H1 (cell line): ENCODE measurements around the gene DMWD. TPM values are rescaled to one million over a fixed set of nuclear protein-coding genes. Genes with fewer than 3 reads are reported as not detected.

Source experiments
- CTCF ChIA-PET: fragments of 300-600 bp; sonication (Branson Sonifier 250); formaldehyde crosslinking; loops from one replicate; lab custom pipeline; 2021; ENCODE audit not compliant: partially characterized antibody; lab: Charles Lee
- POLR2A ChIA-PET: fragments of 300-600 bp; sonication (Branson Sonifier 250); formaldehyde crosslinking; loops from one replicate; lab custom pipeline; 2021; ENCODE audit warnings: inconsistent platforms; ENCODE audit not compliant: partially characterized antibody; lab: Charles Lee
- DNase-seq, 2 experiments: peaks; one replicate each; pipeline versions ENCODE4 v3.0.0 to v3.0.0-alpha.2; 2010 to 2022; ENCODE audit warnings: low spot score in 2 of 2, low read depth in 1 of 2, mixed read lengths in 1 of 2
- FAIRE-seq: peaks from 2 replicates; lab custom pipeline; 2011; peaks lifted over from hg19 to GRCh38; lab: Jason Lieb, UNC
- H2AFZ ChIP-seq: 2 replicates; pipeline ENCODE4 v1.8.1; 2012; ENCODE audit warnings: low read length, inconsistent platforms
- H2AK5ac ChIP-seq: 2 replicates; pipeline ENCODE4 v1.6.1; 2013; ENCODE audit warnings: low read depth, low read length
- H2BK120ac ChIP-seq: replicated peaks from 2 replicates; pipeline ENCODE3; 2013; ENCODE audit warnings: low read depth, low read length, inconsistent platforms
- H2BK12ac ChIP-seq: 2 replicates; pipeline ENCODE4 v1.6.1; 2013; ENCODE audit warnings: low read depth, low read length
- H2BK15ac ChIP-seq: 2 replicates; pipeline ENCODE4 v1.6.1; 2013; ENCODE audit warnings: low read length
- H2BK20ac ChIP-seq: 2 replicates; pipeline ENCODE4 v1.6.1; 2013; ENCODE audit warnings: low read length
- H2BK5ac ChIP-seq: 2 replicates; pipeline ENCODE4 v1.6.1; 2013; ENCODE audit warnings: low read depth, low read length
- H3K14ac ChIP-seq: 2 replicates; pipeline ENCODE4 v1.6.1; 2013; ENCODE audit warnings: inconsistent platforms; ENCODE audit not compliant: insufficient read length
- H3K18ac ChIP-seq: 2 replicates; pipeline ENCODE4 v1.6.1; 2013; ENCODE audit warnings: low read length; ENCODE audit errors: extremely low read depth
- H3K23ac ChIP-seq: 2 replicates; pipeline ENCODE4 v1.6.1; 2013; ENCODE audit warnings: inconsistent platforms; ENCODE audit not compliant: insufficient read length
- H3K23me2 ChIP-seq: 2 replicates; pipeline ENCODE4 v1.6.1; 2013; ENCODE audit warnings: low read depth, low read length
- H3K27ac ChIP-seq: 2 replicates; pipeline ENCODE4 v1.6.1; 2011; ENCODE audit warnings: low read depth, low read length, inconsistent platforms
- H3K27me3 ChIP-seq, 4 experiments: replicated peaks in 1 of 4; 1 replicate in 1 of 4; 2 replicates in 3 of 4; pipeline versions ENCODE4 v1.6.1 to v1.8.1; 2011 to 2013; ENCODE audit warnings: low read length in 3 of 4, mild to moderate bottlenecking in 3 of 4, inconsistent platforms in 2 of 4, mixed read lengths in 2 of 4, moderate library complexity in 1 of 4; ENCODE audit not compliant: control insufficient read depth in 3 of 4, insufficient read depth in 3 of 4; ENCODE audit errors: extremely low read depth in 1 of 4
- H3K36me3 ChIP-seq, 4 experiments: 2 replicates each; pipeline versions ENCODE4 v1.6.1 to v1.8.1; 2011 to 2013; ENCODE audit warnings: mild to moderate bottlenecking in 4 of 4, low read length in 3 of 4, moderate library complexity in 2 of 4, control low read depth in 1 of 4, inconsistent platforms in 1 of 4; ENCODE audit not compliant: insufficient read depth in 4 of 4, control insufficient read depth in 2 of 4
- H3K4ac ChIP-seq: replicated peaks from 2 replicates; pipeline ENCODE3; 2013; ENCODE audit warnings: low read length, low read depth, mixed read lengths, inconsistent platforms; ENCODE audit not compliant: insufficient read length
- H3K4me1 ChIP-seq, 4 experiments: replicated peaks in 1 of 4; 1 replicate in 1 of 4; 2 replicates in 3 of 4; pipeline versions ENCODE4 v1.6.1 to v1.8.1; 2011 to 2013; ENCODE audit warnings: low read length in 3 of 4, inconsistent platforms in 2 of 4, mixed read lengths in 1 of 4; ENCODE audit not compliant: insufficient read depth in 4 of 4, control insufficient read depth in 3 of 4
- H3K4me2 ChIP-seq, 2 experiments: 2 replicates each; pipeline versions ENCODE4 v1.6.1 to v1.8.1; 2011 to 2013; ENCODE audit warnings: low read depth in 2 of 2, low read length in 2 of 2, control low read depth in 1 of 2, inconsistent platforms in 1 of 2, mild to moderate bottlenecking in 1 of 2; ENCODE audit not compliant: insufficient read depth in 1 of 2
- H3K4me3 ChIP-seq, 4 experiments: fragments of 200-600, 300-600 bp in 1 of 4; sonication (generic), shearing (Covaris generic), sonication (Bioruptor Twin) in 1 of 4; 2 replicates each; pipeline versions ENCODE4 v1.5.1 to v1.8.1; 2011 to 2016; ENCODE audit warnings: low read length in 4 of 4, low read depth in 3 of 4, control low read depth in 2 of 4, inconsistent platforms in 2 of 4, mild to moderate bottlenecking in 2 of 4, mixed read lengths in 1 of 4, moderate library complexity in 1 of 4; ENCODE audit not compliant: insufficient read depth in 2 of 4; ENCODE audit errors: extremely low read depth in 1 of 4
- H3K56ac ChIP-seq: replicated peaks from 2 replicates; pipeline ENCODE3; 2013; ENCODE audit warnings: low read depth, mild to moderate bottlenecking, mixed read lengths, low read length, inconsistent platforms; ENCODE audit not compliant: insufficient read length
- H3K79me1 ChIP-seq: 2 replicates; pipeline ENCODE4 v1.6.1; 2013; ENCODE audit warnings: low read depth, low read length, control low read depth
- H3K79me2 ChIP-seq, 2 experiments: 2 replicates each; pipeline versions ENCODE4 v1.6.1 to v1.8.1; 2012 to 2013; ENCODE audit warnings: low read length in 2 of 2, mild to moderate bottlenecking in 2 of 2, inconsistent platforms in 1 of 2; ENCODE audit not compliant: insufficient read depth in 2 of 2, control insufficient read depth in 1 of 2
- H3K9ac ChIP-seq, 4 experiments: replicated peaks in 1 of 4; 1 replicate in 1 of 4; 2 replicates in 3 of 4; pipeline versions ENCODE4 v1.6.1 to v1.8.1; 2011 to 2013; ENCODE audit warnings: low read depth in 3 of 4, low read length in 3 of 4, control low read depth in 2 of 4, mild to moderate bottlenecking in 2 of 4, moderate library complexity in 2 of 4, inconsistent platforms in 1 of 4; ENCODE audit errors: extremely low read depth in 1 of 4
- H3K9me3 ChIP-seq, 2 experiments: 2 replicates each; pipeline versions ENCODE4 v1.6.1 to v1.8.1; 2012 to 2013; ENCODE audit warnings: mild to moderate bottlenecking in 2 of 2, moderate library complexity in 2 of 2, control low read depth in 1 of 2, inconsistent platforms in 1 of 2, low read depth in 1 of 2, low read length in 1 of 2, mixed read lengths in 1 of 2; ENCODE audit not compliant: insufficient read depth in 2 of 2
- H4K20me1 ChIP-seq, 2 experiments: replicated peaks in 1 of 2; 2 replicates each; pipeline versions ENCODE3 to v1.8.1; 2011 to 2013; ENCODE audit warnings: inconsistent platforms in 2 of 2, low read length in 2 of 2, mild to moderate bottlenecking in 1 of 2; ENCODE audit not compliant: insufficient read depth in 2 of 2, control insufficient read depth in 1 of 2
- H4K5ac ChIP-seq: 2 replicates; pipeline ENCODE4 v1.6.1; 2013; ENCODE audit warnings: low read length, low read depth, mixed read lengths, inconsistent platforms; ENCODE audit not compliant: insufficient read length
- H4K8ac ChIP-seq: 2 replicates; pipeline ENCODE4 v1.8.0; 2013; ENCODE audit warnings: mild to moderate bottlenecking, moderate library complexity, low read length, inconsistent platforms; ENCODE audit not compliant: insufficient read depth; ENCODE audit errors: extremely low read depth
- H4K91ac ChIP-seq: replicated peaks from 2 replicates; pipeline ENCODE3; 2013; ENCODE audit warnings: low read length, mixed read lengths, inconsistent platforms; ENCODE audit not compliant: insufficient read length
- KDM1A ChIP-seq: fragments of 200-600, 300-600 bp; sonication (generic); IDR thresholded peaks from 2 replicates; pipeline ENCODE4 v1.7.1; 2016; ENCODE audit warnings: mild to moderate bottlenecking, low read length, borderline replicate concordance
- NRF1 ChIP-seq: IDR thresholded peaks from 2 replicates; pipeline ENCODE4 v1.6.1; 2011; ENCODE audit warnings: mild to moderate bottlenecking, low read depth, low read length, improper control_type of control experiment
- POLR2A ChIP-seq, 2 experiments: IDR thresholded peaks; 1 replicate in 1 of 2; 2 replicates in 1 of 2; pipeline ENCODE4 v1.6.1; 2011; ENCODE audit warnings: low read depth in 2 of 2, low read length in 2 of 2, mild to moderate bottlenecking in 2 of 2; ENCODE audit errors: control extremely low read depth in 1 of 2
- TAF1 ChIP-seq: IDR thresholded peaks from 2 replicates; pipeline ENCODE4 v1.6.1; 2011; ENCODE audit warnings: mild to moderate bottlenecking, low read depth, low read length
- WGBS, 2 experiments: shearing (Covaris generic) in 1 of 2; methylation state at CpG; one replicate each; pipeline versions ENCODE4 v1.1.6 to v1.1.7; 2013 to 2015; ENCODE audit warnings: low lambda C conversion rate in 2 of 2, mixed read lengths in 2 of 2, inconsistent platforms in 1 of 2, low coverage in 1 of 2, missing lambda C conversion rate in 1 of 2; ENCODE audit not compliant: insufficient replicate concordance in 2 of 2, insufficient coverage in 1 of 2, insufficient read length in 1 of 2; ENCODE audit errors: extremely low coverage in 1 of 2, missing lambda C conversion rate in 1 of 2; 5-methylcytosine and 5-hydroxymethylcytosine counted together
- polyA plus RNA-seq, 7 experiments: library from polyadenylated mRNA; depleted of rRNA in 3 of 7; stranded (reverse) in 5 of 7; unstranded in 2 of 7; fragments of >200 nt in 5 of 7; fragments of 200-250 nt in 2 of 7; gene quantifications; 1 replicate in 5 of 7; 2 replicates in 1 of 7; 4 replicates in 1 of 7; pipeline versions ENCODE4 v1.2.1 to v1.2.3, GENCODE V29; 2011 to 2013; ENCODE audit warnings: missing spikeins in 2 of 7, mixed read lengths in 2 of 7
- total RNA-seq: library from RNA; stranded (reverse); fragmentation: NEBNext Ultra II Directional; extraction: Animal tissue kit (Norgen Biotek cat#: 25700); gene quantifications from 2 replicates; pipeline ENCODE4 v1.2.1, GENCODE V29; 2021
- TF ChIP-seq, protein P1 (sequence below): IDR thresholded peaks from 2 replicates; pipeline ENCODE4 v1.6.1; 2012; ENCODE audit warnings: low read length, inconsistent platforms

The DMWD gene
- total and polyA plus RNA-seq, 2 of the 8 experiments (the other 6 are each of a cell fraction or from before 2014, with no cell fraction given): 13.6 to 41.0 TPM

DNA sequence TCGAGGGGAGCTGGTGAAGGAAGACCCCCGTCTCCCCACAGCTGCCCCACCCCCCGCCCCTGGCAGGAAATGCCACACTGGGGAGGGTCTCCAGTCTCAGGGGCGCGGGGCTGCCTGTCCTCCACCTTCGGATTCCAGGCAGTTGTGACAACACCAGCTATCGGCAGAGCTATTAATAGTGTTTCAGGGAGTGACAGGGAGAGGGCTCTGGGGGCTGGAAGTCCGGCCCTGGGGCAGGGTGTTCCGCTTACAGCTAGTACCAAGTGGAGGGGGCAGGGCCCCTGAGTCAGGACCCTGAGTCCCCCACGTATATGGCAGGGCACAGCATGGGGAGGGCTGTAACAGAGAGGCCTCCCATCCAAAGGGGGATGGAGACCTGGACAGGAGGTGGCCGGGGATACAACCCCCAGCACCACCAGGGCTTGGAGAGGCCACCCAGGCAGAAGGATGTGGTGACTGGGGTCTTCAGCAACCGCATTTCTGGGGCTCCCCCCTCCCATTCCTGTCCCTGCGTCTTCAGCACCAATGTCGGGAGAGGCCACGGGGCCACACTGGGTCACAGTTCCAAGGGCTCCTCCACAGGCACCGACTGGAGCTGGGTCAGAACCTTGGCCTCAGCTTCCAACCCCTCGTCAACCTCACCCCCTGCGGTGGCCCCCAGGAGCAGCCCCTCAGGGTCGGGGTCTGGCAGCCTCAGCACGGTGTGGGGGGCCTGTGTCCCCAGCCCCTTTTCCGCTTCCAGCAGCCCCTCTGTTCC, 27.5 kb downstream of the DMWD start:
- peaks cover 20% of the 10 kb centered on the region for H3K23me2 ChIP-seq
- DNase-seq (peak in 1 of 2 experiments; percentile 65), FAIRE-seq (no peak)
- H3K27ac ChIP-seq: no peak overlapping the region
- H4K91ac ChIP-seq: peak overlapping the region; percentile 83
- H2BK12ac ChIP-seq: peak overlapping the region; percentile 39; the same call in 1 of the 2 replicates
- peak overlapping the region in 1 of 4 experiments; percentile 36; a peak in 1 of 8 replicates for H3K4me3 ChIP-seq
- peaks cover 0 to 2% (median 0%) of the 10 kb centered on the region in 4 experiments; a peak in 1 of 7 replicates for H3K27me3 ChIP-seq
- H4K8ac ChIP-seq: no peak overlapping the region
- peaks cover 7 to 37% (median 29%) of the 10 kb centered on the region in 4 experiments for H3K4me1 ChIP-seq
- CTCF ChIA-PET: interaction anchor here (0.7 to 2.4 kb wide), 7 partner anchors 9 to 72 kb away, joined by 3 to 14 read pairs (median 3); partner anchors contain the start of gene QPCTL
- no peak overlapping the region for H2AFZ ChIP-seq
- H3K79me2 ChIP-seq: no peaks in the 10 kb centered on the region
- H3K9ac ChIP-seq: no peak overlapping the region
- peak overlapping the region; percentile 71 for H3K18ac ChIP-seq
- no peak overlapping the region for H3K23ac ChIP-seq
- no peaks in the 10 kb centered on the region for H3K79me1 ChIP-seq
- H3K36me3 ChIP-seq: no peaks in the 10 kb centered on the region
- H3K9me3 ChIP-seq: no peaks in the 10 kb centered on the region
- H3K4me2 ChIP-seq: peak overlapping the region; percentile 19 to 41; a peak in 3 of 4 replicates
- TF ChIP-seq TAF1 (0 out of 2 replicates have a peak, but pooled peaks have one; percentile 10), NRF1 (no peak), KDM1A (no peak), POLR2A (IDR thresholded peaks at IDR 0.05; ENCODE audit: control extremely low read depth in 1 of 2, low read depth in 2 of 2, low read length in 2 of 2) (peak in 1 of 2 experiments; percentile 29; a peak in 1 of 3 replicates)
- TF ChIP-seq, protein P1, sequence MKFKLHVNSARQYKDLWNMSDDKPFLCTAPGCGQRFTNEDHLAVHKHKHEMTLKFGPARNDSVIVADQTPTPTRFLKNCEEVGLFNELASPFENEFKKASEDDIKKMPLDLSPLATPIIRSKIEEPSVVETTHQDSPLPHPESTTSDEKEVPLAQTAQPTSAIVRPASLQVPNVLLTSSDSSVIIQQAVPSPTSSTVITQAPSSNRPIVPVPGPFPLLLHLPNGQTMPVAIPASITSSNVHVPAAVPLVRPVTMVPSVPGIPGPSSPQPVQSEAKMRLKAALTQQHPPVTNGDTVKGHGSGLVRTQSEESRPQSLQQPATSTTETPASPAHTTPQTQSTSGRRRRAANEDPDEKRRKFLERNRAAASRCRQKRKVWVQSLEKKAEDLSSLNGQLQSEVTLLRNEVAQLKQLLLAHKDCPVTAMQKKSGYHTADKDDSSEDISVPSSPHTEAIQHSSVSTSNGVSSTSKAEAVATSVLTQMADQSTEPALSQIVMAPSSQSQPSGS: no peak
- peak overlapping the region; percentile 81; the same call in 1 of the 2 replicates for H2BK15ac ChIP-seq
- H2BK5ac ChIP-seq: peak overlapping the region; percentile 81; the same call in 1 of the 2 replicates
- peaks cover 0 to 3% of the 10 kb centered on the region in 2 experiments for H4K20me1 ChIP-seq
- H2BK20ac ChIP-seq: 0 out of 2 replicates have a peak overlapping the region, but pooled peaks have one; percentile 48
- H2BK120ac ChIP-seq: no peak overlapping the region
- 61% methylated on average over 18 of the region's 21 CpGs; no CpG with 5 or more reads in 1 of the 2 experiments for WGBS, 2 experiments
- H3K56ac ChIP-seq: no peak overlapping the region
- H4K5ac ChIP-seq: no peak overlapping the region
- peak overlapping the region; percentile 60; the same call in 1 of the 2 replicates for H2AK5ac ChIP-seq
- no peak overlapping the region for H3K14ac ChIP-seq
- POLR2A ChIA-PET: interaction anchor here (0.5 to 16.2 kb wide), 12 partner anchors 8 to 146 kb away, joined by 3 to 284 read pairs (median 4); partner anchors contain the start of genes FBXO46, IRF2BP1, MEIOSIN and QPCTL
- H3K4ac ChIP-seq: no peak overlapping the region
